NT2/D1 (cell line): ENCODE measurements around the gene U2AF1L4.

Experiments
- SUZ12 ChIP-seq: IDR thresholded peaks from 2 replicates; pipeline ENCODE4 v1.6.1; 2011; ENCODE audit not compliant: insufficient read length, insufficient read depth; ENCODE audit errors: extremely low read depth
- ZNF274 ChIP-seq: IDR thresholded peaks from 2 replicates; pipeline ENCODE4 v1.6.1; 2011; ENCODE audit warnings: mild to moderate bottlenecking, low read depth, low read length

DNA sequence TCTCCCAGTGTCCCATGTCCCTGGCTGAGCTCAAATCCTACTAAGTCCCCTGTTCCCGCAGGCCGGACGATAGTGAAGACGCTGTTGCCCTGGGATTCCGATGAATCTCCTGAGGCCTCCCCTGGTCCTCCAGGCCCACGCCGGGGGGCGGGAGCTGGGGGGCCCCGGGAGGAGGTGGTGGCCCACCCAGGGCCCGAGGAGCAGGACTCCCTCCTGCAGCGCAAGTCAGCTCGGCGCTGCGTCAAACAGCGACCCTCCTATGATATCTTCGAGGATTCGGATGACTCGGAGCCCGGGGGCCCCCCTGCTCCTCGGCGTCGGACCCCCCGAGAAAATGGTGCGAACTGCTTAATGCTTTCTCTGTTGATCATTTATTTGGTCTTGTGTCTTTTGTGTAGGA, 21.5 kb downstream of the U2AF1L4 start:
- TF ChIP-seq ZNF274: no peak
- no peak for TF ChIP-seq SUZ12
